Activated CD8-positive, alpha-beta T cell treated with anti-CD3 and anti-CD28 coated beads, Interleukin-2, amount 10 ng/mL, durations not matched to agents 7 days and 5 days (primary cell): ENCODE results near the gene PCID2. TPM values are rescaled to one million over a fixed set of nuclear protein-coding genes. Genes with fewer than 3 reads are reported as not detected.
A peak's percentile ranks its signal among the peaks of the same experiment; 100 is the strongest.

Source experiments
- ATAC-seq: fragments of 150-1000 bp; cut with Tn5 transposase; one replicate; pipeline ENCODE4 v1.10.0; 2021; ENCODE audit warnings: moderate library complexity
- CTCF ChIA-PET: fragments of 350-600 bp; sonication (Branson Sonifier 250); formaldehyde crosslinking; loops from one replicate; lab custom pipeline; 2021; ENCODE audit warnings: antibody characterized with exemption; lab: Charles Lee
- POLR2A ChIA-PET: fragments of 350-600 bp; sonication (Branson Sonifier 250); formaldehyde crosslinking; loops from one replicate; lab custom pipeline; 2021; ENCODE audit warnings: antibody characterized with exemption; lab: Charles Lee
- DNase-seq: peaks from one replicate; pipeline ENCODE4 v3.0.0-alpha.2; 2020
- H3K27ac Mint-ChIP-seq: one replicate; pipeline ENCODE4 v1.8.0; 2021; ENCODE audit warnings: mild to moderate bottlenecking, mixed read lengths
- H3K27me3 Mint-ChIP-seq: one replicate; pipeline ENCODE4 v1.8.0; 2021; ENCODE audit warnings: low read depth, mixed read lengths
- H3K36me3 Mint-ChIP-seq: one replicate; pipeline ENCODE4 v1.8.0; 2021; ENCODE audit warnings: low read depth, mixed read lengths
- H3K4me1 Mint-ChIP-seq: one replicate; pipeline ENCODE4 v1.8.0; 2021; ENCODE audit warnings: low read depth, mixed read lengths
- H3K4me3 Mint-ChIP-seq: one replicate; pipeline ENCODE4 v1.8.0; 2021; ENCODE audit warnings: mild to moderate bottlenecking, mixed read lengths
- H3K9me3 Mint-ChIP-seq: one replicate; pipeline ENCODE4 v1.8.0; 2022; ENCODE audit warnings: mixed read lengths; ENCODE audit not compliant: insufficient read depth
- total RNA-seq, 2 experiments: library from RNA; stranded (reverse); gene quantifications; one replicate each; pipeline ENCODE4 v1.2.3, GENCODE V29; 2021

Gene PCID2
- total RNA-seq, 2 experiments from 2014 or later, result 49.3 to 52.4 TPM

DNA sequence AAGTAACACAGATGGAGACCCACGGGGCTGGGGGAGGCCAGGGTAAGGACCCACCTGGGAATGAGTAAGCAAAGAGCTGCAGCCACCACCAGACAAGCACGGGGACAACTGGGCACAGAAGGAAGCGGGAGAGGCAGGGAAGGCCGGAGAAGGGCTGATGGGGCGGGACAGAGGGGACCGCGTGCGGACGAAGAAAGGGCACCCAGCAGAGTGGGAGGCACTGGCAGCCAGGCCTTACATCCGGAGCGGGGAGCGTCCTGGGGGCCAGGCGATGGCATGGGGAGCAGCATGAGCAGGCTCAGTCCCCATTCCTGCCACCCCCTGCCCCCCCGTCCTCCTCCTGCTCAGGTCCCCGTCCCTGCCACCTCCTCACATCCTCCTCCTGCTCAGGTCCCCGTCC is 47.0 kb downstream of the PCID2 start:
- Mint-ChIP-seq H3K27me3 (no peaks in the 10 kb centered on the region), H3K4me3 (no peak overlapping the region), H3K9me3 (peaks cover 8% of the 10 kb centered on the region), H3K36me3 (peaks cover 15% of the 10 kb centered on the region), H3K4me1 (peaks cover 26% of the 10 kb centered on the region), H3K27ac (peak overlapping the region; percentile 82)
- CTCF ChIA-PET, result no interaction called here
- no peak for ATAC-seq
- POLR2A ChIA-PET, result no interaction called here
- DNase-seq, result no peak

DNA sequence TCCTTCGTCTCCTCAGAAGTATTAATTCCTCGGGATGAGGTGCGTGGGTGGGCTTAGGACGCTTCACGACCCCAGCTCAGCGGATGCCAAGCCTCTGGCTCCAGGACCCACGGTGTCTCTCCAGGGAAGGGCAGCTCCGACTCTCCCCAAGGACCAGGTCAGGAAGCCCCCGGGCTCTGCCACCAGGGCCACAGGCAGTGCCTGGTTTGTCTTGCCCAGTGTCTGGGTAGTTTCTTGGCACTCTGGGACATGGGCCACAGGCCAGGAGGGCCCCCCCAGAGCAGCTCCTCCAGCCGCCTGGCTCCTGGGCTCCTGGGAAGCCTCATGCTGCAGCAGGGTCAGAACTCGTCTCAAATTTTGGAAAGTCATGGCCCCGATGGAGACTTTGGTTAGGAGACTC is 47.5 kb downstream of the PCID2 start:
- Mint-ChIP-seq H3K4me3 (no peak overlapping the region), H3K4me1 (peaks cover 22% of the 10 kb centered on the region), H3K36me3 (peaks cover 14% of the 10 kb centered on the region), H3K9me3 (peaks cover 8% of the 10 kb centered on the region), H3K27me3 (no peaks in the 10 kb centered on the region), H3K27ac (peak overlapping the region; percentile 82)
- CTCF ChIA-PET, result no interaction called here
- DNase-seq, result no peak
- POLR2A ChIA-PET, result no interaction called here
- ATAC-seq, result no peak

DNA sequence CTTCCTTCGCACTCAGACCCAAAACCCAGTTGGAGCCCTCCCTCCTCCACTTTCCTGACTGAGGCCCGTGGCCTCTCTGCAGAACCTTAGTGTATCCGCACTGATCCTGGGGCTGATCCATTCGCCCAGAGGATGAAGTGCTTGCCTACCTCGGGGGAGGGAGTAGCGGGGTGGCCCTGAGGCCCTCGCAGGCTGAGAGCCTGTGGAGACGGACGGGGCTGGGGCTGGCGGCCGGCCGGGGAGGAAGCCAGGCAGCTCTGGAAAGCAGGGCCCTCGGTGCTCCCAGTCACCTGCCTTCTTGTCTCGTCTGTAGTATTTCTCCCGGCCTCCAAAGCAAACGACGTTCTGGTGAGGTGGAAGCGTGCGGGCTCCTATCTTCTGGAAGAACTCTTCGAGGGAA is 48.8 kb downstream of the PCID2 start:
- peaks cover 6% of the 10 kb centered on the region for H3K36me3 Mint-ChIP-seq
- ChIA-PET POLR2A (interaction anchor here (0.7 kb wide), 1 partner anchor 108 kb away, joined by 3 read pairs; no protein-coding TSS in a partner anchor), CTCF (no interaction called here)
- no peak for ATAC-seq
- no peak overlapping the region for H3K4me3 Mint-ChIP-seq
- H3K4me1 Mint-ChIP-seq, result peaks cover 22% of the 10 kb centered on the region
- peaks cover 8% of the 10 kb centered on the region for H3K9me3 Mint-ChIP-seq
- peaks cover 3% of the 10 kb centered on the region for H3K27me3 Mint-ChIP-seq
- no peak for DNase-seq
- H3K27ac Mint-ChIP-seq, result no peak overlapping the region

DNA sequence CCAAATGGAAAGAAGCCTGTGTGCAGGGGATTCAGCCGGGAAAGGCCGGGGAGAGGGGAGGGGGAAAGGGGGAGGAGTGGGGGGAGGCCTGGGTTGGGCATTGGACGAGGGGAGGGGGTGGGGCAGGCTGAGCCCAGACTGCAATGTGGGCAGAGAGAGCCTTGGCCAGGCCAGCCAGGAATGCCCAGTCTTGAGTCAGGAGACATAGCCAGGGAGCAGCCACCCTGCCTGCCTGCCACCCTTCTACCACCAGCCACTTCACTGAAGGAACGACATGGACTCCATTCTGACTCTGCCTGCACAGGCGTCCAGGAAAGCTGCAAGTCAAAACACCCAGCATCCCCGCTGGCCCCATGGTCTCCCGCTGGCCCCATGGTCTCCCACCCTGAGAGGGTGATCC is 49.5 kb downstream of the PCID2 start:
- H3K4me3 Mint-ChIP-seq, result no peak overlapping the region
- ChIA-PET CTCF (no interaction called here), POLR2A (no interaction called here)
- H3K4me1 Mint-ChIP-seq, result peaks cover 23% of the 10 kb centered on the region
- peaks cover 3% of the 10 kb centered on the region for H3K27me3 Mint-ChIP-seq
- peaks cover 3% of the 10 kb centered on the region for H3K36me3 Mint-ChIP-seq
- ATAC-seq, result no peak
- H3K27ac Mint-ChIP-seq, result no peak overlapping the region
- no peak for DNase-seq
- peaks cover 8% of the 10 kb centered on the region for H3K9me3 Mint-ChIP-seq

DNA sequence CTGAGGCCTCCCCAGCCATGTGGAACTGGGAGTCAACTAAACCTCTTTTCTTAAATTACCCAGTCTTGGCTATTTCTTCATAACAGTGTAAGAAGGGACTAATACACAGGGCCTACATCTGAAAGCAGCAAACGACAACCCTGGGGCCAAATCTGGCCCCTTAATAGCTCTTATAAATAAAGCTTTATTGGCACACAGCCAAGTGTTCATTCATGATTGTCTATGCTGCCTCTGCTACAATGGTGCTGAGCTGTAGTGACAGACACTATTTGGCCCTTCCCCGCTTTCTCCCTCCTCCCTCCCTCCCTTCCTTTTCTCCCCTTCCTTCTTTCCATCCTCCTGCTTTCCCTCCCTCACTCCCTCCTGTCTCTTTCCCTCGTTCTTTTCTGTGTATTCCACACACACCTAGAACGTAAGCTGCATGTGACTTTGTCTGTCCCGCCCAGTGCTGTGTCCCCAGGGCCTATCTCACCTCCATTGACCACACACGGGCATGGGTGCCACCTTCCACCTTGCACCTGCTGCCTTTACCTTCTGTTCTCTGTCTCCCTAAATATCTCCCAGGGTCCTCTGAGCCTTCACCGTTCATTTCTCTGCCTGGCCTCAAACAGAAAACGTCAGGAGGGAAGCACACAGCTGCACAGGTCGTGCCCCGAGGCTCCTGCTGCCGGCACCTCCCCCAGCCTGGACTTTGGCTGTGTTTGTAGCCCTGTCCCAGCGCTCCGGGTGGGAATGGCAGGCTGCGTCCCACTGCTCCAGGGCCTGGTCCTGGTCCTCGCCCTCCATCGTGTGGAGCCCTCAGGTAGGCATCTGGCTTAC is 50.3 kb downstream of the PCID2 start, which contains the start of gene PROZ:
Gene PROZ, plus strand, starts transcription at position 720 of the 819 bp plus-strand sequence. Its CDS starts 13 bp downstream, at position 733.
- no peak within 1 kb of the TSS for H3K27ac Mint-ChIP-seq
- ChIA-PET CTCF (no interaction called here), POLR2A (interaction anchor here (0.6 kb wide), 1 partner anchor 71 kb away, joined by 3 read pairs; no protein-coding TSS in a partner anchor)
- H3K27me3 Mint-ChIP-seq, result peaks cover 6% of the 10 kb centered on the region
- H3K4me3 Mint-ChIP-seq, result no peak within 1 kb of the TSS
- H3K36me3 Mint-ChIP-seq, result peaks cover 2% of the 10 kb centered on the region
- peaks cover 8% of the 10 kb centered on the region for H3K9me3 Mint-ChIP-seq
- ATAC-seq (no peak), DNase-seq (no peak)
- peaks cover 23% of the 10 kb centered on the region for H3K4me1 Mint-ChIP-seq

DNA sequence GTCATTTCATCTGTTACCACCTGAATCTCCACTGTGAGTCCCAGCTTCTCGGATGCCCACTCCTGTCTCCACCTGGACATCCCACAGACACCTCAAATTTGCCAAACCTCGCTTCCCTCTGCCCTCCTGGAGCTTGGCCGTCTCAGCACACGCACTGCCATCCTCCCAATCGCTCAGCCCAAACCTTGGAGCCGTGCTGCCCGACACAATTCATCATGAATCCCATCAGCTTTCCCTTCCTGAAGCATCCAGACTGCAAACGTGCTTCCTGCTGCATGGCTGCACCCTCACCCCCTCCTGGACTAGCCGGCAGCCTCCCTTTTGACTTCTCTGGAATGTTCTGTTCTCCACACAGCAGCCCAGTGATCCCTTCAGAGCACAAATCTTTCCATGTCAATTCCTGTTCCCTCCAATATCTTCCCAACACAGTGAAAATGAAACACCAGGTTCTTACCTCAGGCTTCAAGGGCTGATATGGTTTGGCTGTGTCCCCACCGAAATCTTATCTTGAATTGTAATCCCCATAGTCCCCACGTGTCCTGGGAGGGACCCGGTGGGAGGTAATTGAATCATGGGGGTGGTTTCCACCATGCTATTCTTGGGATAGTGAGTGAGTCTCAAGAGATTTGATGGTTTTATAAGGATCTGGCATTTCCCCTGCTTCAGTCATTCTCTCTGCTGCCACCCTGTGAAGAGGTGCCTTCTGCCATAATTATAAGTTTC is 51.1 kb downstream of the PCID2 start:
- H3K36me3 Mint-ChIP-seq, result peaks cover 5% of the 10 kb centered on the region
- H3K27ac Mint-ChIP-seq, result no peak overlapping the region
- ChIA-PET POLR2A (no interaction called here), CTCF (no interaction called here)
- no peak overlapping the region for H3K4me3 Mint-ChIP-seq
- peaks cover 28% of the 10 kb centered on the region for H3K4me1 Mint-ChIP-seq
- ATAC-seq (no peak), DNase-seq (no peak)
- H3K9me3 Mint-ChIP-seq, result peaks cover 8% of the 10 kb centered on the region
- H3K27me3 Mint-ChIP-seq, result peaks cover 12% of the 10 kb centered on the region

DNA sequence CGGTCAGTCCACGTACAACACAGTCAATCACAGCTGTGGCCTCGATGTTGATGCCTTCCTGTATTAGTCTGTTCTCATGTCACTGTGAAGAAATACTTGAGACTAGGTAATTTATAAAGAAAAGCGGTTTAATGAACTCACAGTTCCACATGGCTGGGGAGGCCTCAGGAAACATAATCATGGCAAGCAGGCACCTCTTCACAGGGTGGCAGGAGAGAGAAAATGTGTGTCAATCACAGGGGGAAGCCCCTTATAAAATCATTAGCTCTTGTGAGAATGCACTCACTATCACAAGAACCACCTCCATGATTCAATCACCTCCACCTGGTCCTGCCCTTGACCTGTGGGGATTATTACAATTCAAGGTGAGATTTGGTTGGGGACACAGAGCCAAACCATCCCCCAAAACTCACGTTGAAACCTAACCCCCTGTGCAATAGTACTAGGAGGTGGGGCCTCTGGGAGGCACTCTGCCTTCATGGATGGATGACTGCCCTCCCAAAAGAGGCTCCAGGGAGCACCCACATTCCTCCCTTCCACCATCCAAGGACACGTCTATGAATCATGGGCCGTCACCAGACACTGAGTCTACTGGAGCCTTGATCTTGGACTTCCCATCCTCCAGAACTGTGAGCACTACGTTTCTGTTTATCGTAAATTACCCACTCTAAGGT is 52.4 kb downstream of the PCID2 start:
- no peak for ATAC-seq
- Mint-ChIP-seq H3K36me3 (peaks cover 4% of the 10 kb centered on the region), H3K4me3 (no peak overlapping the region), H3K27ac (no peak overlapping the region), H3K4me1 (peaks cover 30% of the 10 kb centered on the region), H3K27me3 (peaks cover 19% of the 10 kb centered on the region), H3K9me3 (peaks cover 8% of the 10 kb centered on the region)
- ChIA-PET CTCF (no interaction called here), POLR2A (no interaction called here)
- no peak for DNase-seq

DNA sequence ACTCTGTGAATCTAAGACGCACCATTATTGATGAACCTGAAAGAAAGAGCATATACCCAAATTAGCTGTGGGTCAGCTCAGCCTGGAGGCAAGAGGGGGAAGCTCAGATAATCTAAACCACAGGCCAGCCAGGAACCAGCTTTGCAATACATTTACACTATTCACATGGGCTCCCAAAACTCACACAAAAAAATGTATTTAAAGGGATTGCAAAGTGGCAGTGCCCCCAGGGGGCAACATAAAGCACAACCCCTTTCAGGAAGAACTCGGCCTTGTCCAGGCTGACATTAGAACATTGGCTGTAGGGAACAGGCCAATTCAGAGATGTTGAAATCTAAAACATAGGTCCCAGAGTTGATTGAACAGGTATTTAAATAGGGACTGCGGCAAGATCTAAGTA is 53.3 kb downstream of the PCID2 start:
- H3K9me3 Mint-ChIP-seq, result peaks cover 6% of the 10 kb centered on the region
- ChIA-PET POLR2A (interaction anchor here (0.6 to 1.1 kb wide), 2 partner anchors 10 to 41 kb away, joined by 3 read pairs; no protein-coding TSS in a partner anchor), CTCF (no interaction called here)
- H3K27ac Mint-ChIP-seq, result no peak overlapping the region
- no peak overlapping the region for H3K4me3 Mint-ChIP-seq
- H3K36me3 Mint-ChIP-seq, result peaks cover 4% of the 10 kb centered on the region
- H3K4me1 Mint-ChIP-seq, result peaks cover 27% of the 10 kb centered on the region
- DNase-seq (no peak), ATAC-seq (no peak)
- H3K27me3 Mint-ChIP-seq, result peaks cover 19% of the 10 kb centered on the region

DNA sequence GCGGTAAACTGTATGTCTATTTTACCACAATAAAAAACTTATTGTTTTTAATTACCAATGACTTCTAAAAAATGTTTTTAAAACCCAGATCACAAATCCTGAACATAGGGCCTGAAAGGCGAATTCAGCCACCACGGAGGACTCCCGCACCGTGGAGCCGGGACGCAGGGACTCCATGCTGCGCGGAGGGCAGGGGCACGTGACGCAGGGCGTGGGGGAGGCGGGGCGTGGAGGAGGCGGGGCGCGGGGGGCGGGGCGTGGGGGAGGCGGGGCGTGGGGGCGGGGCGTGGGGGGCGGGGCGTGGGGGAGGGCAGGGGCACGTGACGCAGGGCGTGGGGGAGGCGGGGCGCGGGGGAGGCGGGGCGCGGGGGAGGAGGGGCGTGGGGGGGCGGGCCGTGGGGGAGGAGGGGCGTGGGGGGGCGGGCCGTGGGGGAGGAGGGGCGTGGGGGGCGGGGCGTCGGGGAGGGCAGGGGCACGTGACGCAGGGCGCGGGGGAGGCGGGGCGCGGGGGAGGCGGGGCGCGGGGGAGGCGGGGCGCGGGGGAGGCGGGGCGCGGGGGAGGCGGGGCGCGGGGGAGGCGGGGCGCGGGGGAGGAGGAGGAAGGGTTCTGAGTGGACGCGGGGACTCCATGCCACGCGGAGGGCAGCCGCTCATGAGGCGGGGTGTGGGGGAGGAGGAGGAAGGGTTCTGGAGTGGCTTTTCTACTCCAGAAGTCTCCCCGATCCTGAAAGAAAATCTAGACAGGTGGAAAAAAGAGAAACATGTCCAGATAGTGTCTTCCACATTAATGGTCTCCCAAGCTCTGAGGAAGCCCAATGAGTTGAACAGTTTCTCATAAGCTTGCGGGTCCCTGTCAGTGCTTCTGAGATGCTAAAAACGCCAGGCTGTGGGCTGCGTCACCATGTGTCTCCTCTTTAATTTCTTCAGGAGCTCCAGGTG is 54.4 kb downstream of the PCID2 start:
- POLR2A ChIA-PET, result interaction anchor here (0.7 to 1.1 kb wide), 2 partner anchors 11 to 24 kb away, joined by 3 read pairs; no protein-coding TSS in a partner anchor
- peak; percentile 54 for DNase-seq
- peak; percentile 78 for ATAC-seq
- CTCF ChIA-PET, result no interaction called here
- H3K4me3 Mint-ChIP-seq, result peak overlapping the region; percentile 52
- peaks cover 4% of the 10 kb centered on the region for H3K9me3 Mint-ChIP-seq
- peaks cover 23% of the 10 kb centered on the region for H3K4me1 Mint-ChIP-seq
- H3K27ac Mint-ChIP-seq, result no peak overlapping the region
- H3K36me3 Mint-ChIP-seq, result peaks cover 4% of the 10 kb centered on the region
- H3K27me3 Mint-ChIP-seq, result peaks cover 19% of the 10 kb centered on the region

DNA sequence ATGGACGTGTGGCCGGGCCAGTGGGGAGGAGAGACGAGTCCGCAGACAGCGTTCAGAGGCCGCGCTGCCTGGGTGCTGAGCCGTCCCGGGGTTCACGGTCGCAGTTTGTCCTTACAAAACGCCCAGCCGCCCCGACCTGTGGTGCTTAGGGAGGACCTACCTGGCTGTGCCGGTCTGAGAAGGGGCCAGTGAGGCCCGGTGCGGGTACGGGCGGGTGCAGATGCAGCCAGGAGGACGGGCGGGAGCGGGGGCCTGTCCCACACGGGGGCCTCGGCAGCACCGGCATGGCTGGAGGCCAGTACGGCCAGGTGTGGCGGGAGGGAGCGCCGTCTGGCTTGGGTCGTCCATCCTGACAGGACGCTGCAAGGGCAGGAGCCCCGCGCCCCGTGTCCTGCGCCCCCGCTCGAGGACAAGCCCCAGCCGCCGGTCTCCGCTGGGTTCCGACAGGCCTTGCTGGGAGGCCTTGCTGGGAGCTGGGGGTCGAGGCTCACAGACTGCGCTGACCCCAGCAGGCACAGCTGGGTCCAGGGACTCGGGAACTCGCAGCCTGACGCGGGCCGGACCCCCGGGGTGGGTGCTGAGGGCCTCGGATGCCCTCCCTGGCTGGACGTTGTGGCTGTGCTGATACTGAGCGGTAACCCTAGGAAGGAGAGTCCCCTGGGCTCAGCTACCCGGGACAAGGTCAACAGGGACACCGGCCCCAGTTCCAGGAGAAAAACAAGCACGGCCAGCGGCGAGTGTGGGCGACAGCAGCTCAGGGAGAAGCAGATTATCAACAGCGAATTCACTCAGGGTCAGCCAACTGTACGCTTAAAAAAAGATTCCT is 55.3 kb downstream of the PCID2 start:
- Mint-ChIP-seq H3K4me3 (peak overlapping the region; percentile 60), H3K9me3 (peaks cover 4% of the 10 kb centered on the region), H3K27ac (peak overlapping the region; percentile 63), H3K36me3 (peaks cover 4% of the 10 kb centered on the region), H3K4me1 (peaks cover 23% of the 10 kb centered on the region), H3K27me3 (peaks cover 19% of the 10 kb centered on the region)
- DNase-seq, result no peak
- ChIA-PET POLR2A (interaction anchor here (0.7 kb wide), 1 partner anchor 23 kb away, joined by 3 read pairs; no protein-coding TSS in a partner anchor), CTCF (no interaction called here)
- ATAC-seq, result peak; percentile 30
